ENCODE data around the gene ZNF792.
"Not testable (repeated sequence)": the region's sequence is repeated elsewhere in the genome, so short reads cannot be mapped to it uniquely, and the experiment has no call there.

The ZNF792 gene

GRCh38 chr19:34970185-34970780, 6.3 kb upstream of the ZNF792 start:
- not testable (repeated sequence) for DNase-seq

DNA sequence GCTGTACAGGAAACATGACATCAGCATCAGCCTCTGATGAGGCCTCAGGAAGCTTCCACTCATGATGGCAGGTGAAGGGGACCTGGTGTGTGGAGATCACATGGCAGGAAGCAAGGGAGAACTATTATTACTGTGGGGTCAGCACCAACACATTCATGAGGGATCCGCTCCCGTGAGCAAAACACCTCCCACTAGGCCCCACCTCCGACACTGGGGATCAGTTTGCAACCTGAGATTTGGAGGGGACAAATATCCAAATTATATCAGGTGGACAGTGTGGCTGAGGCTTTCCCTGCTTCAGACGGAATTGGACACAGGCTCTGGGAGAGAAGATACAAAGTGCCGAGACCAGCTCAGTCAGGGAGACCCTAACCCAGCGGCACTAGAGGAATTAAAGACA, 5.7 kb upstream of the ZNF792 start:
- DNase-seq, result no peak

- no peak for DNase-seq
Measured at GRCh38 chr19:34967551-34967950, 3.5 kb upstream of the ZNF792 start.

DNA sequence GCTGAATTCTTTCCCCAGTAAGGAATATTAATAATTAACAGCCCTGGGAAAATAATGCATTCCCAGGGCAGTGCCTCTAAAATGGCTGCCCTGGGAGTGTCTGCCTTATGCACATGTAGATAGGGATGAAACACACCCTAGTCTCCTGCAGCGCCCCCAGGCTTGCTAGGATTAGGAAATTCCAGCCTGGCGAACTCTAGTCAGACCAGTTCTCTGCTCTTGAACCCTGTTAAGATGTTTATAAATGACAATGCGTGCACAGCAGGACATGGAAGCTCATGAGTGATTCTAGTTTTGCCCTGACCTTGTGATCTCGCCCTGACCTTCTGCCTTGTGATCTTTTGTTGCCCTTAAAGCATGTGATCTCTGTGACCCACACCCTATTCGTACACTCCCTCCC, 1.5 kb upstream of the ZNF792 start:
- not testable (repeated sequence) for DNase-seq

- no peak for DNase-seq
Measured at GRCh38 chr19:34964598-34964997, 569 bp upstream of the ZNF792 start.

DNA sequence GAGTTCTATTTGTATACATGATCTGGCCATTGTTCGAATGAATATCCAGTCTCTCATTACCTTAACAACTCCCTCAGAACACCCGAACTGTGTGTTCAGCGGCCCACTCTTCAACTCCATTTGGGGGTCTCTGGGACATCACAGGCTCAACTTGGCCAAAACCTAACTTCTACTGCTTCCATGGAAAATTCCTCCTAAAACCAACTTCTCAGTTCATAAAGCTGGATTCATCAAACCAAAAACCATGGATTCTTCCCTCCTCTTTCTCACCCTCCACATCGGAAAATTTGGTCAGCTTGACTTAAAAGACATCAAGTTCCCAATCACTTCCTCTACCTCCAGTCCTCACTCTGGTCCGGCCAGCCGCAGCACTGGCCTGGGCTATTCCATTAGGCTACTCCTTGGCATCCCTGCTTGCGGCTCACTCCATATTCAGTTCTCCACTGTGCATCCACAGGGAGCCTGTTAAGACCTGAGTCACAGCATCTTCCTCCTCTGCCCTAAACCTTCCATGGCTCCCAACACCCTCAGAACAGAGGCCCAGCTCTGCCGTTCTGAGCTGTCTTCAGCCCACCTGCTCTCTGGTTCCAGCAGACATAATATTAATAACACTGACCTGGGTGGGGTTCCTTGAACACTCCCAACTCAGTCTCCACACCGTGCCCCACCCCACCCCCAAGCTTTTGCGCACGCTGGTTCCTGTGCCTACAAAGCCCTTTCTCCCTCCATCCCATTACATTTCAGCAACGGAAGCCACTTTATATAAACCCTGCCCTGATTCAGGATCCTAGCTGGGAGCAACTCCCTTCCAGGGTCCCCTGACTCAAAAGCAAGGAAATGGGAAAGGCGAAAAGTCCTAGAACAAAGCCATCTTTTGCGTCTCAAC, 1.1 kb downstream of the ZNF792 start:
- DNase-seq, result no peak

- no peak for DNase-seq
Measured at GRCh38 chr19:34961775-34962686, 2.0 kb downstream of the ZNF792 start.

- DNase-seq, result no peak
Measured at GRCh38 chr19:34960940-34961679, 2.9 kb downstream of the ZNF792 start.

GRCh38 chr19:34960103-34960805, 3.8 kb downstream of the ZNF792 start:
- no peak for DNase-seq

- no peak for DNase-seq
Measured at GRCh38 chr19:34959021-34959420, 5.0 kb downstream of the ZNF792 start.

- DNase-seq, result no peak
Measured at GRCh38 chr19:34957830-34958751, 5.9 kb downstream of the ZNF792 start.

- no peak for DNase-seq
Measured at GRCh38 chr19:34953092-34953491, 10.9 kb downstream of the ZNF792 start.

DNA sequence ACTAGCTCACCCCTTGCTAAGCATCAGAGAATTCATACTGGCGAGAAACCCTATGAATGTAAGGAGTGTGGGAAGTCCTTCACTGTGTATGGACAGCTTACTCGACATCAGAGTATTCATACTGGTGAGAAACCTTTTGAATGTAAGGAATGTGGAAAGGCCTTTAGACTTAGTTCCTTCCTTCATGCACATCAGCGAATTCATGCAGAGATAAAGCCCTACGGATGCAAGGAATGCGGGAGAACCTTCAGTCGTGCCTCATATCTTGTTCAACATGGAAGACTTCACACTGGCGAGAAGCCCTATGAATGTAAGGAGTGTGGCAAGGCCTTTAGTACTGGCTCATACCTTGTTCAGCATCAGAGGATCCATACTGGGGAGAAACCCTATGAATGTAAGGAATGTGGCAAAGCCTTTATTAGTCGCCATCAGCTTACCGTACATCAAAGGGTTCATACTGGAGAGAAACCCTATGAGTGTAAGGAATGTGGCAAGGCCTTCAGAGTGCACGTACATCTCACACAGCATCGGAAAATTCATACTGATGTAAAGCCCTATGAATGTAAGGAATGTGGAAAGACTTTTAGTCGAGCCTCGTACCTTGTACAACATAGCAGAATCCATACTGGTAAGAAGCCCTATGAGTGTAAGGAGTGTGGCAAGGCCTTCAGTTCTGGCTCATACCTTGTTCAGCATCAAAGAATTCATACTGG, 20.0 kb downstream of the ZNF792 start:
- no peak for DNase-seq

DNA sequence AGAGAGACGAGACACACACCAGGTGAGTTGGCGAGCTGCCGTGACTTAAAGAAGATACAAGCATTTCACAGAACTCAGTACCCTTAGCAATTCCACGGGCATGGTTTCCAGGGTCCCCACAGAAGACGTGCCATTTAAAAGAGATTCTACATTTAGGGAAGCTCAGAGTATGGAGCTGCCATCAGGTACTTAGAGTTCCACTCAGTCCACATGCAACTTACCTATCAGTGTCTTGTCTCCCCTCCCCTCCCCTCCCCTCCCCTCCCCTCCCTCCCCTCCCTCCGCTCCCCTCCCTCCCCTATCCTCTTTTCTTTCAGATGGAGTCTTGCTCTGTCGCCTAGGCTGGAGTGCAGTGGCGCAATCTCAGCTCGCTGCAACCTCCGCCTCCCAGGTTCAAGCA, 25.1 kb downstream of the ZNF792 start:
- no peak for DNase-seq

DNA sequence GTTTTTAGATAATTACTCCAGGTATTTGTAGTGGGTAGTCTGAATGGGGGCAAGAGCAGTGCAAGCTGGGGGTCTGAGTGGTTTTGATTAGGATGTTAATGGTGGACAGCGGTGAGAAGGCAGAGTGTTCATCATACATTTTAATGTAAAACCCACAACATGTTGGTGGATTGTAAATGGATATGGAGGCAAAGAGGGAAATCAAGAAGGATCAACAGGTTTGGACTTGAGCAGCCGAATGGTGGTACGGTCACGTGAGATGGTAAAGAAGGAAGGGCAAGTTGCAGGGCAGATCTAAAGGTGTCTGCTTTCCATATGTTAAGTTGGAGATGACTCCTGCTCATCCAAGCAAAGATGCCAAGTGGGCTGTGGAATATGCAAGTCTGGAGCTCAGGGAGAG, 27.8 kb downstream of the ZNF792 start:
- DNase-seq, result no peak

DNA sequence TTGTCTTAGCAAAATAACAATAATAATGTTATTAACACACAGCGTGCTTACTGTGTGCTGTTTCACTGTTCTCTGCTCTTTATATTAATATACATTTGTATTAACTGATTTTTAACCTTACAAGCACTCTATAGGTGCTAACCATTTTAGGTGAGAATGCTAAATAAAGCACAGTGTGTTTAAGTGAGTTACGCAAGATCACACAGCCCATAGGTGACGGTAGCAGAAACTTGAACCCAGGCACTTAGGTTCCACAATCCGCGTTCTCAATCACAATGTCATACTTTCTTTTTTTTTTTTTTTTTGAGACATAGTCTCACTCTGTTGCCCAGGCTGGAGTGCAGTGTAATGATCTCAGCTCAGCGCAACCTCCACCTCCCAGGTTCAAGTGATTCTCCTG, 31.5 kb downstream of the ZNF792 start:
- no peak for DNase-seq

DNA sequence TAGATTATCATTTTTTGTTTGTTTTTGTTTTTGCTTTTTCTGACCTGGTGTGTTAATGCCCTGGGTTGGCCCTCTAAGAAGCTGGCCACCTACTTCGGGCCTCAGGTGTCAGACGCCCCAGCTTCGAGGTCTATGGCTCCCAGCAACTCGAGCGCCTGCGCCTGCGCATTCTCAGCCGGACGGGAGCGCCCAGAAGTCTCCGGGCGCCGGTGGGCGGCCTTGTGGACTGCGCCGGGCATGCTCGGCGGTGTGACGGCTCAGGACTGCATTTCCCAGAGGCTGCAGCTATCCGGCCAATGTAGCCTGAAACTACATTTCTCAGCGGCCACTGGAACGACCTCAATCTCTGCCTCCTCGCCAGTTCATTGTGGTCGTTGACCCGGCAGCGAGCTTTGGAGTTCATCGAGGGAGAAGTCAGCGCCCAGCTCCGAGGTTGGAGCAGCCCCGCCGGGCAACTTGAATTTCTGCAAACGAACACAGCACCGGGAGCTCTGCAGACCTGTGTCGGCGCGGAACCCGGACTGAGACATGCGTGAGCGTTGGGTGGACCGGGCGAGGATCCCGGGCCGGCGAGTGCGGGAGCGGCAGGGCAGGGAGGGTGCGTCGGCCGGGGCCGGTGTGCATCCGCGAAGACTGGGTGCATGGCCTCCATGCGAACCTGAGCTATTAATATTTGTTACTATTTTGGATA, 37.2 kb downstream of the ZNF792 start, which contains the start of gene ZNF30:
Gene ZNF30, plus strand, starts transcription at position 219 of the 691 bp plus-strand sequence. CDS start 3,045 bp downstream, outside the sequence.
- peak; percentile 77 for DNase-seq

- DNase-seq, result no peak
Measured at GRCh38 chr19:34926361-34926684, 37.7 kb downstream of the ZNF792 start.

GRCh38 chr19:34925278-34925855, 38.7 kb downstream of the ZNF792 start:
- no peak for DNase-seq

Measured in NCI-H748 treated with DMSO at 0.1 percent for 48 hours (cell line).